ENCODE results near the gene NPW. TPM values are rescaled to one million over a fixed set of nuclear protein-coding genes. Genes with fewer than 3 reads are reported as not detected.
"Not testable (repeated sequence)": the region's sequence is repeated elsewhere in the genome, so short reads cannot be mapped to it uniquely, and the experiment has no call there.

The NPW gene
- total RNA-seq, 2 experiments from 2014 or later, result 29.1 to 34.2 TPM

- peaks cover 23% of the 10 kb centered on the region for H3K4me1 Mint-ChIP-seq
- no peak overlapping the region for H3K4me3 Mint-ChIP-seq
- no peak for DNase-seq
- no peaks in the 10 kb centered on the region for H3K27me3 Mint-ChIP-seq
- H3K27ac Mint-ChIP-seq, result peak overlapping the region; percentile 45
- H3K9me3 Mint-ChIP-seq, result no peaks in the 10 kb centered on the region
- peaks cover 38% of the 10 kb centered on the region for H3K36me3 Mint-ChIP-seq
Measured at GRCh38 chr16:2004795-2005517, 14.6 kb upstream of the NPW start.

- peaks cover 26% of the 10 kb centered on the region for H3K4me1 Mint-ChIP-seq
- H3K36me3 Mint-ChIP-seq, result peaks cover 43% of the 10 kb centered on the region
- no peak overlapping the region for H3K27ac Mint-ChIP-seq
- no peaks in the 10 kb centered on the region for H3K9me3 Mint-ChIP-seq
- H3K4me3 Mint-ChIP-seq, result no peak overlapping the region
- no peaks in the 10 kb centered on the region for H3K27me3 Mint-ChIP-seq
- DNase-seq, result no peak
Measured at GRCh38 chr16:2005646-2006045, 13.9 kb upstream of the NPW start.

- Mint-ChIP-seq H3K27ac (peak overlapping the region; percentile 86), H3K9me3 (no peaks in the 10 kb centered on the region), H3K4me3 (peak overlapping the region; percentile 62), H3K27me3 (no peaks in the 10 kb centered on the region), H3K36me3 (peaks cover 39% of the 10 kb centered on the region), H3K4me1 (peaks cover 26% of the 10 kb centered on the region)
- no peak for DNase-seq
Measured at GRCh38 chr16:2006317-2006716, 13.3 kb upstream of the NPW start.

GRCh38 chr16:2007081-2007836, 12.3 kb upstream of the NPW start:
- peaks cover 38% of the 10 kb centered on the region for H3K36me3 Mint-ChIP-seq
- H3K4me3 Mint-ChIP-seq, result peak overlapping the region; percentile 88
- no peak for DNase-seq
- no peaks in the 10 kb centered on the region for H3K27me3 Mint-ChIP-seq
- peaks cover 26% of the 10 kb centered on the region for H3K4me1 Mint-ChIP-seq
- peak overlapping the region; percentile 86 for H3K27ac Mint-ChIP-seq
- H3K9me3 Mint-ChIP-seq, result no peaks in the 10 kb centered on the region

GRCh38 chr16:2008009-2008526, 11.5 kb upstream of the NPW start:
- Mint-ChIP-seq H3K9me3 (no peaks in the 10 kb centered on the region), H3K27me3 (no peaks in the 10 kb centered on the region), H3K36me3 (peaks cover 34% of the 10 kb centered on the region), H3K4me3 (peak overlapping the region; percentile 88), H3K27ac (peak overlapping the region; percentile 86), H3K4me1 (peaks cover 26% of the 10 kb centered on the region)
- no peak for DNase-seq

- peaks cover 26% of the 10 kb centered on the region for H3K4me1 Mint-ChIP-seq
- peaks cover 34% of the 10 kb centered on the region for H3K36me3 Mint-ChIP-seq
- peak overlapping the region; percentile 88 for H3K4me3 Mint-ChIP-seq
- no peaks in the 10 kb centered on the region for H3K27me3 Mint-ChIP-seq
- no peaks in the 10 kb centered on the region for H3K9me3 Mint-ChIP-seq
- peak overlapping the region; percentile 86 for H3K27ac Mint-ChIP-seq
- DNase-seq, result peak; percentile 67
Measured at GRCh38 chr16:2008631-2009163, 10.9 kb upstream of the NPW start.

GRCh38 chr16:2009164-2009711, 10.3 kb upstream of the NPW start:
- no peaks in the 10 kb centered on the region for H3K27me3 Mint-ChIP-seq
- no peaks in the 10 kb centered on the region for H3K9me3 Mint-ChIP-seq
- H3K27ac Mint-ChIP-seq, result peak overlapping the region; percentile 86
- H3K36me3 Mint-ChIP-seq, result peaks cover 34% of the 10 kb centered on the region
- DNase-seq, result peak; percentile 44
- peak overlapping the region; percentile 88 for H3K4me3 Mint-ChIP-seq
- peaks cover 26% of the 10 kb centered on the region for H3K4me1 Mint-ChIP-seq

- H3K27ac Mint-ChIP-seq, result peak within 1 kb of the TSS; percentile 93
- H3K4me1 Mint-ChIP-seq, result peaks cover 24% of the 10 kb centered on the region
- peak within 1 kb of the TSS; percentile 94 for H3K4me3 Mint-ChIP-seq
- peak; percentile 88 for DNase-seq
- H3K36me3 Mint-ChIP-seq, result peaks cover 34% of the 10 kb centered on the region
- H3K9me3 Mint-ChIP-seq, result no peaks in the 10 kb centered on the region
- H3K27me3 Mint-ChIP-seq, result no peaks in the 10 kb centered on the region
Measured at GRCh38 chr16:2009791-2010510, 9.6 kb upstream of the NPW start, which contains the start of gene ZNF598. TSS of gene ZNF598 (minus strand) at chr16:2009821.

- peaks cover 24% of the 10 kb centered on the region for H3K36me3 Mint-ChIP-seq
- H3K4me1 Mint-ChIP-seq, result peaks cover 17% of the 10 kb centered on the region
- H3K27ac Mint-ChIP-seq, H3K9me3 Mint-ChIP-seq, DNase-seq, H3K27me3 Mint-ChIP-seq, H3K4me3 Mint-ChIP-seq: not testable (repeated sequence)
Measured at GRCh38 chr16:2011726-2012125, 7.9 kb upstream of the NPW start.

GRCh38 chr16:2013527-2013926, 6.1 kb upstream of the NPW start:
- no peak overlapping the region for H3K4me3 Mint-ChIP-seq

GRCh38 chr16:2015117-2015946, 4.3 kb upstream of the NPW start:
- Mint-ChIP-seq H3K4me1 (peaks cover under 1% of the 10 kb centered on the region), H3K36me3 (peaks cover 2% of the 10 kb centered on the region), H3K27me3 (peaks cover 13% of the 10 kb centered on the region), H3K4me3 (no peak overlapping the region), H3K9me3 (no peaks in the 10 kb centered on the region), H3K27ac (no peak overlapping the region)
- DNase-seq, result no peak

More at GRCh38 chr16:2013527-2013926, 6.1 kb upstream of the NPW start:
- Mint-ChIP-seq H3K4me1 (peaks cover 7% of the 10 kb centered on the region), H3K36me3 (peaks cover 8% of the 10 kb centered on the region), H3K27me3 (peaks cover 4% of the 10 kb centered on the region), H3K9me3 (no peaks in the 10 kb centered on the region), H3K27ac (no peak overlapping the region)
- no peak for DNase-seq

GRCh38 chr16:2015947-2016208, 3.7 kb upstream of the NPW start:
- no peak for DNase-seq
- H3K9me3 Mint-ChIP-seq, result no peaks in the 10 kb centered on the region
- H3K27me3 Mint-ChIP-seq, result peaks cover 18% of the 10 kb centered on the region
- H3K36me3 Mint-ChIP-seq, result peaks cover 2% of the 10 kb centered on the region
- peaks cover 4% of the 10 kb centered on the region for H3K4me1 Mint-ChIP-seq
- no peak overlapping the region for H3K27ac Mint-ChIP-seq
- no peak overlapping the region for H3K4me3 Mint-ChIP-seq

GRCh38 chr16:2016407-2016922, 3.1 kb upstream of the NPW start:
- Mint-ChIP-seq H3K4me1 (peaks cover 5% of the 10 kb centered on the region), H3K27me3 (peaks cover 24% of the 10 kb centered on the region), H3K9me3 (no peaks in the 10 kb centered on the region), H3K36me3 (peaks cover 2% of the 10 kb centered on the region), H3K4me3 (no peak overlapping the region), H3K27ac (no peak overlapping the region)
- DNase-seq, result no peak
